ENCODE data around the gene FXYD5.

- TF ChIP-seq CTCF (IDR thresholded peaks at IDR 0.05) (no peak), POLR2A (IDR thresholded peaks at IDR 0.05) (no peak), POLR2AphosphoS5 (IDR thresholded peaks at IDR 0.05; ENCODE audit: insufficient read depth in 1 of 2, low read depth in 1 of 2) (no peak)
These were observed 29.7 kb downstream of the FXYD5 start for GRCh38 chr19:35184267-35184666.
